Measurements from ENCODE around the gene NOS1AP.

Gene NOS1AP

GRCh38 chr1:162230517-162230916 lies 161.0 kb downstream of the NOS1AP start:
- H3K27ac ChIP-seq (ENCODE audit: low read length, poor library complexity, severe bottlenecking), result no peak overlapping the region
- H3K36me3 ChIP-seq (ENCODE audit: control insufficient read depth in 1 of 2, insufficient read depth in 2 of 2, low read depth in 1 of 2, low read length in 2 of 2), result no peaks in the 10 kb centered on the region
- H3K4me3 ChIP-seq (ENCODE audit: insufficient read depth in 1 of 2, low read depth in 1 of 2, low read length in 2 of 2), result no peak overlapping the region
- peaks cover 0 to 22% of the 10 kb centered on the region in 2 experiments for H3K27me3 ChIP-seq (ENCODE audit: control insufficient read depth in 1 of 2, insufficient read depth in 1 of 2, low read length in 2 of 2)
- H3K4me1 ChIP-seq (ENCODE audit: control insufficient read depth, insufficient read depth, low read depth, low read length), result peaks cover 6% of the 10 kb centered on the region
- no peak overlapping the region for H3K9ac ChIP-seq (ENCODE audit: low read length)
- no peak overlapping the region for H3K4me2 ChIP-seq (ENCODE audit: low read length, poor library complexity, severe bottlenecking)
- H3K18ac ChIP-seq (ENCODE audit: low read depth in 1 of 2, low read length in 2 of 2), result no peak overlapping the region
- H2BK120ac ChIP-seq (ENCODE audit: low read depth, low read length), result no peak overlapping the region
- H3K14ac ChIP-seq (ENCODE audit: low read length in 2 of 2), result no peak overlapping the region
- H3K23ac ChIP-seq (ENCODE audit: low read length in 2 of 2), result no peak overlapping the region
- no peak for DNase-seq
- H2BK15ac ChIP-seq (ENCODE audit: low read depth, poor library complexity, severe bottlenecking), result no peak overlapping the region
- H4K91ac ChIP-seq (ENCODE audit: low read length), result no peak overlapping the region
- H4K8ac ChIP-seq (ENCODE audit: low read length), result no peak overlapping the region
- 94% methylated on average over 2 of the region's 3 CpGs for WGBS
- no peak overlapping the region for H2BK12ac ChIP-seq (ENCODE audit: low read length in 2 of 2)
- no peak overlapping the region for H2AK5ac ChIP-seq (ENCODE audit: low read length, severe bottlenecking)
- H3K9me3 ChIP-seq (ENCODE audit: control insufficient read depth, low read length), result no peaks in the 10 kb centered on the region
- H2AFZ ChIP-seq (ENCODE audit: low read depth, low read length), result no peak overlapping the region
- H3K4ac ChIP-seq (ENCODE audit: low read depth in 1 of 2, low read length in 2 of 2), result no peak overlapping the region
- no peaks in the 10 kb centered on the region for H3K79me1 ChIP-seq (replicated peaks; ENCODE audit: low read length, poor library complexity, severe bottlenecking)
- no peak overlapping the region for H2BK5ac ChIP-seq (ENCODE audit: low read depth, low read length, poor library complexity, severe bottlenecking)

GRCh38 chr1:162232034-162232711 lies 162.7 kb downstream of the NOS1AP start:
- H3K79me1 ChIP-seq (replicated peaks; ENCODE audit: low read length, poor library complexity, severe bottlenecking), result no peaks in the 10 kb centered on the region
- H3K18ac ChIP-seq (ENCODE audit: low read depth in 1 of 2, low read length in 2 of 2), result no peak overlapping the region
- no peak overlapping the region for H2BK5ac ChIP-seq (ENCODE audit: low read depth, low read length, poor library complexity, severe bottlenecking)
- no peak overlapping the region for H3K23ac ChIP-seq (ENCODE audit: low read length in 2 of 2)
- WGBS, result 56% methylated on average over 2 of the region's 3 CpGs
- no peak overlapping the region for H3K4me3 ChIP-seq (ENCODE audit: insufficient read depth in 1 of 2, low read depth in 1 of 2, low read length in 2 of 2)
- H4K91ac ChIP-seq (ENCODE audit: low read length), result no peak overlapping the region
- H2BK120ac ChIP-seq (ENCODE audit: low read depth, low read length), result no peak overlapping the region
- H3K4ac ChIP-seq (ENCODE audit: low read depth in 1 of 2, low read length in 2 of 2), result no peak overlapping the region
- H3K4me2 ChIP-seq (ENCODE audit: low read length, poor library complexity, severe bottlenecking), result no peak overlapping the region
- H4K8ac ChIP-seq (ENCODE audit: low read length), result no peak overlapping the region
- DNase-seq, result no peak
- no peak overlapping the region for H2BK15ac ChIP-seq (ENCODE audit: low read depth, poor library complexity, severe bottlenecking)
- H3K4me1 ChIP-seq (ENCODE audit: control insufficient read depth, insufficient read depth, low read depth, low read length), result peaks cover 10% of the 10 kb centered on the region
- no peaks in the 10 kb centered on the region for H3K36me3 ChIP-seq (ENCODE audit: control insufficient read depth in 1 of 2, insufficient read depth in 2 of 2, low read depth in 1 of 2, low read length in 2 of 2)
- no peak overlapping the region for H3K9ac ChIP-seq (ENCODE audit: low read length)
- H3K27ac ChIP-seq (ENCODE audit: low read length, poor library complexity, severe bottlenecking), result no peak overlapping the region
- H2BK12ac ChIP-seq (ENCODE audit: low read length in 2 of 2), result no peak overlapping the region
- no peak overlapping the region for H2AFZ ChIP-seq (ENCODE audit: low read depth, low read length)
- H3K14ac ChIP-seq (ENCODE audit: low read length in 2 of 2), result no peak overlapping the region
- H3K9me3 ChIP-seq (ENCODE audit: control insufficient read depth, low read length), result no peaks in the 10 kb centered on the region
- H3K27me3 ChIP-seq (ENCODE audit: control insufficient read depth in 1 of 2, insufficient read depth in 1 of 2, low read length in 2 of 2), result peaks cover 0 to 21% of the 10 kb centered on the region in 2 experiments
- no peak overlapping the region for H2AK5ac ChIP-seq (ENCODE audit: low read length, severe bottlenecking)

DNA sequence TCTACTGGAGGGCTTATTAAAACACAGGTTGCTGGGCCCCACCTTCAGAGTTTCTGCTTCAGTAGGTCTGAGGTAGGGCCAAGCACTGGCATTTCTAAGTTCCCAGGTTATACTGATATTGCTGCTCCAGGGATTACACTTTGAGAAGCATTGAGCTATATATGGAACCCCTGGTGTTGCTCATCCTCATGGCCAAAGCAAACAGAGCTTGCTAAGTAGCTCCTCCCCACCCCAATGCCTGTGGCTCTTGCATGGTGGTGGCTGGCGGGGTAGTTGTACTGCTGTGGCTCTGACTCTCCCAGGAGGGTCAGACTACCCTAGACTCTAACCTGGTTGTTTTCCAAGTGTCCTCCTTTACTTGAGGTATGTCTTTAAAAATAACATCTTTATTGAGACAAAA lies 163.6 kb downstream of the NOS1AP start:
- H3K79me1 ChIP-seq (replicated peaks; ENCODE audit: low read length, poor library complexity, severe bottlenecking), result no peaks in the 10 kb centered on the region
- WGBS, result no CpG with 5 or more reads among the region's 1 CpG
- no peak overlapping the region for H2BK15ac ChIP-seq (ENCODE audit: low read depth, poor library complexity, severe bottlenecking)
- no peak overlapping the region for H3K27ac ChIP-seq (ENCODE audit: low read length, poor library complexity, severe bottlenecking)
- H3K23ac ChIP-seq (ENCODE audit: low read length in 2 of 2), result no peak overlapping the region
- no peak overlapping the region for H3K4ac ChIP-seq (ENCODE audit: low read depth in 1 of 2, low read length in 2 of 2)
- no peak overlapping the region for H3K9ac ChIP-seq (ENCODE audit: low read length)
- H4K91ac ChIP-seq (ENCODE audit: low read length), result no peak overlapping the region
- no peak overlapping the region for H4K8ac ChIP-seq (ENCODE audit: low read length)
- H2BK5ac ChIP-seq (ENCODE audit: low read depth, low read length, poor library complexity, severe bottlenecking), result no peak overlapping the region
- no peak overlapping the region for H2BK120ac ChIP-seq (ENCODE audit: low read depth, low read length)
- peaks cover 5 to 19% of the 10 kb centered on the region in 2 experiments for H3K27me3 ChIP-seq (ENCODE audit: control insufficient read depth in 1 of 2, insufficient read depth in 1 of 2, low read length in 2 of 2)
- no peak overlapping the region for H2BK12ac ChIP-seq (ENCODE audit: low read length in 2 of 2)
- H3K4me3 ChIP-seq (ENCODE audit: insufficient read depth in 1 of 2, low read depth in 1 of 2, low read length in 2 of 2), result no peak overlapping the region
- peaks cover 10% of the 10 kb centered on the region for H3K4me1 ChIP-seq (ENCODE audit: control insufficient read depth, insufficient read depth, low read depth, low read length)
- no peaks in the 10 kb centered on the region for H3K36me3 ChIP-seq (ENCODE audit: control insufficient read depth in 1 of 2, insufficient read depth in 2 of 2, low read depth in 1 of 2, low read length in 2 of 2)
- H2AK5ac ChIP-seq (ENCODE audit: low read length, severe bottlenecking), result no peak overlapping the region
- H3K18ac ChIP-seq (ENCODE audit: low read depth in 1 of 2, low read length in 2 of 2), result no peak overlapping the region
- no peak overlapping the region for H3K14ac ChIP-seq (ENCODE audit: low read length in 2 of 2)
- H2AFZ ChIP-seq (ENCODE audit: low read depth, low read length), result no peak overlapping the region
- no peak overlapping the region for H3K4me2 ChIP-seq (ENCODE audit: low read length, poor library complexity, severe bottlenecking)
- no peaks in the 10 kb centered on the region for H3K9me3 ChIP-seq (ENCODE audit: control insufficient read depth, low read length)
- no peak for DNase-seq

DNA sequence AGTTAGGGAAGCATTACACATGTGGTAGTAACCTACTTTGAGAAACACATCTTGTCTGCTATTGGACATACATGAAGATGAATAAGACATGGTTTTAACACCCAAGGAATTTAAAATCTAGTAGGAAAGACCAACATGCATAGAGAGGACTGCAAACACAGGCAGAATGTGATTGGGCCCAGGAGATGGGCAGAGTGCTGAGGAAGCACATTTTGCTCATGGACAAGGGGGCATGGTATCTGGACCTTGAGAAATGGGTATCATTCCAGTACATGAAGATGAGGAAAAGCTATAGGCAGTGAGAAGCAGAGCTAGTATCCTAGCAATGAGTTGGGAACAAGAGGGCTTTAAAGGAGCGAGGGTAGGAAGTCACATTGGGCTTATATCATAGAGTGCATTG lies 164.4 kb downstream of the NOS1AP start:
- no peak overlapping the region for H3K18ac ChIP-seq (ENCODE audit: low read depth in 1 of 2, low read length in 2 of 2)
- no peak for DNase-seq
- H4K91ac ChIP-seq (ENCODE audit: low read length), result no peak overlapping the region
- WGBS, result 90% methylated on average over 1 of the region's 1 CpG
- H2AFZ ChIP-seq (ENCODE audit: low read depth, low read length), result no peak overlapping the region
- H3K79me1 ChIP-seq (replicated peaks; ENCODE audit: low read length, poor library complexity, severe bottlenecking), result no peaks in the 10 kb centered on the region
- no peak overlapping the region for H3K9ac ChIP-seq (ENCODE audit: low read length)
- H3K4me1 ChIP-seq (ENCODE audit: control insufficient read depth, insufficient read depth, low read depth, low read length), result peaks cover 10% of the 10 kb centered on the region
- H2BK120ac ChIP-seq (ENCODE audit: low read depth, low read length), result no peak overlapping the region
- H3K4me3 ChIP-seq (ENCODE audit: insufficient read depth in 1 of 2, low read depth in 1 of 2, low read length in 2 of 2), result no peak overlapping the region
- no peak overlapping the region for H3K4me2 ChIP-seq (ENCODE audit: low read length, poor library complexity, severe bottlenecking)
- H2BK12ac ChIP-seq (ENCODE audit: low read length in 2 of 2), result no peak overlapping the region
- no peak overlapping the region for H3K14ac ChIP-seq (ENCODE audit: low read length in 2 of 2)
- no peaks in the 10 kb centered on the region for H3K36me3 ChIP-seq (ENCODE audit: control insufficient read depth in 1 of 2, insufficient read depth in 2 of 2, low read depth in 1 of 2, low read length in 2 of 2)
- H2AK5ac ChIP-seq (ENCODE audit: low read length, severe bottlenecking), result no peak overlapping the region
- H3K9me3 ChIP-seq (ENCODE audit: control insufficient read depth, low read length), result no peaks in the 10 kb centered on the region
- peaks cover 6 to 17% of the 10 kb centered on the region in 2 experiments for H3K27me3 ChIP-seq (ENCODE audit: control insufficient read depth in 1 of 2, insufficient read depth in 1 of 2, low read length in 2 of 2)
- H3K27ac ChIP-seq (ENCODE audit: low read length, poor library complexity, severe bottlenecking), result no peak overlapping the region
- no peak overlapping the region for H2BK15ac ChIP-seq (ENCODE audit: low read depth, poor library complexity, severe bottlenecking)
- no peak overlapping the region for H3K23ac ChIP-seq (ENCODE audit: low read length in 2 of 2)
- H4K8ac ChIP-seq (ENCODE audit: low read length), result no peak overlapping the region
- H3K4ac ChIP-seq (ENCODE audit: low read depth in 1 of 2, low read length in 2 of 2), result no peak overlapping the region
- no peak overlapping the region for H2BK5ac ChIP-seq (ENCODE audit: low read depth, low read length, poor library complexity, severe bottlenecking)
